HepG2 (cell line): ENCODE data around the gene TMIGD2. TPM values are rescaled to one million over a fixed set of nuclear protein-coding genes. Genes with fewer than 3 reads are reported as not detected.

ENCODE experiments used
- GLI4 ChIP-seq: sonication (generic); formaldehyde crosslinking; IDR thresholded peaks from 2 replicates; pipeline ENCODE4 v1.5.1; 2020; ENCODE audit warnings: missing genetic modification reagents, mild to moderate bottlenecking, moderate library complexity, borderline replicate concordance
- HNRNPUL1 ChIP-seq: fragments of 200-400 bp; formaldehyde crosslinking; IDR thresholded peaks from 2 replicates; pipeline ENCODE4 v1.6.1; 2017; ENCODE audit warnings: low read depth, mild to moderate bottlenecking, low read length, moderate library complexity
- MIER3 ChIP-seq: IDR thresholded peaks from 2 replicates; pipeline ENCODE4 v1.6.1; 2016; ENCODE audit warnings: missing compliant biosample characterization, borderline replicate concordance
- NFIC ChIP-seq: IDR thresholded peaks from 2 replicates; pipeline ENCODE4 v1.6.1; 2012; ENCODE audit warnings: mild to moderate bottlenecking, low read length, inconsistent platforms
- NR2F2 ChIP-seq: IDR thresholded peaks from 2 replicates; pipeline ENCODE4 v1.6.1; 2012; ENCODE audit warnings: low read depth, inconsistent platforms, borderline replicate concordance
- POLR2G ChIP-seq: fragments of 200-400 bp; formaldehyde crosslinking; IDR thresholded peaks from 2 replicates; pipeline ENCODE4 v1.6.1; 2018; ENCODE audit warnings: mild to moderate bottlenecking, low read depth, low read length, moderate library complexity
- RNF2 ChIP-seq: fragments of 450-650 bp; conservative IDR thresholded peaks from 2 replicates; pipeline ENCODE4 v1.6.1; 2016; ENCODE audit warnings: low read depth
- SRF ChIP-seq: IDR thresholded peaks from 2 replicates; pipeline ENCODE4 v1.6.1; 2011; ENCODE audit warnings: mild to moderate bottlenecking, low read depth, low read length, moderate library complexity
- SRSF4 ChIP-seq: fragments of 200-400 bp; formaldehyde crosslinking; IDR thresholded peaks from one replicate; pipeline ENCODE4 v1.6.1; 2018; ENCODE audit warnings: mild to moderate bottlenecking, low read depth, low read length, moderate library complexity; ENCODE audit not compliant: poor library complexity, severe bottlenecking
- SRY ChIP-seq: sonication (generic); formaldehyde crosslinking; IDR thresholded peaks from 2 replicates; pipeline ENCODE4 v1.8.0; 2022; ENCODE audit warnings: mild to moderate bottlenecking, missing genetic modification reagents
- ZBTB42 ChIP-seq: sonication (generic); formaldehyde crosslinking; IDR thresholded peaks from 2 replicates; pipeline ENCODE4 v1.5.0; 2020; ENCODE audit warnings: mild to moderate bottlenecking, missing genetic modification reagents
- ZFP62 ChIP-seq: sonication (generic); formaldehyde crosslinking; IDR thresholded peaks from 2 replicates; pipeline ENCODE4 v1.4.0; 2020; ENCODE audit warnings: missing genetic modification reagents
- ZFY ChIP-seq: sonication (generic); formaldehyde crosslinking; IDR thresholded peaks from 2 replicates; pipeline ENCODE4 v1.4.0; 2020; ENCODE audit warnings: missing genetic modification reagents
- ZNF10 ChIP-seq: sonication (generic); formaldehyde crosslinking; IDR thresholded peaks from 2 replicates; pipeline ENCODE4 v1.4.0; 2020; ENCODE audit warnings: mild to moderate bottlenecking, low read depth, missing genetic modification reagents, borderline replicate concordance
- ZNF20 ChIP-seq: sonication (generic); formaldehyde crosslinking; IDR thresholded peaks from 2 replicates; pipeline ENCODE4 v1.4.0; 2020; ENCODE audit warnings: mild to moderate bottlenecking, moderate library complexity, missing genetic modification reagents
- ZNF567 ChIP-seq: sonication (generic); formaldehyde crosslinking; IDR thresholded peaks from 2 replicates; pipeline ENCODE4 v1.8.1; 2023; ENCODE audit warnings: mild to moderate bottlenecking, missing genetic modification reagents, borderline replicate concordance
- ZNF746 ChIP-seq: sonication (generic); formaldehyde crosslinking; IDR thresholded peaks from 2 replicates; pipeline ENCODE4 v1.8.0; 2022; ENCODE audit warnings: mild to moderate bottlenecking, missing genetic modification reagents
- polyA plus RNA-seq, 8 experiments: library from polyadenylated mRNA; depleted of rRNA in 3 of 8; stranded (reverse) in 7 of 8; unstranded in 1 of 8; fragments of >200 nt; fragmentation: Illumina TruSeq in 4 of 8; extraction: Trizol in 4 of 8; gene quantifications; 2 replicates each; pipeline versions ENCODE4 v1.2.1 to v1.2.3, GENCODE V29; 2011 to 2016; ENCODE audit warnings: low read depth in 4 of 8, missing spikeins in 1 of 8, mixed read lengths in 1 of 8; ENCODE audit not compliant: insufficient read depth in 1 of 8
- total RNA-seq, 5 experiments: library from RNA; depleted of rRNA; stranded (reverse); fragments of >200 nt; fragmentation: Illumina TruSeq; extraction: Trizol; gene quantifications; 2 replicates each; pipeline ENCODE4 v1.2.3, GENCODE V29; 2016; ENCODE audit warnings: low read depth in 1 of 5
- TF ChIP-seq, protein P1 (sequence below): IDR thresholded peaks from 2 replicates; pipeline ENCODE4 v1.4.0; 2020; ENCODE audit warnings: mild to moderate bottlenecking, missing genetic modification reagents
- TF ChIP-seq, protein P2 (sequence below): sonication (generic); formaldehyde crosslinking; IDR thresholded peaks from 2 replicates; pipeline ENCODE4 v1.4.0; 2020; ENCODE audit warnings: missing genetic modification reagents, borderline replicate concordance
- TF ChIP-seq, protein P3 (sequence below): sonication (generic); formaldehyde crosslinking; IDR thresholded peaks from 2 replicates; pipeline ENCODE4 v1.4.0; 2020; ENCODE audit warnings: low read depth, mild to moderate bottlenecking, missing genetic modification reagents

TMIGD2 gene
- total and polyA plus RNA-seq, 2 of the 13 experiments (the other 11 are each of a cell fraction or from before 2014, with no cell fraction given), result 0.11 to 1.0 TPM

DNA sequence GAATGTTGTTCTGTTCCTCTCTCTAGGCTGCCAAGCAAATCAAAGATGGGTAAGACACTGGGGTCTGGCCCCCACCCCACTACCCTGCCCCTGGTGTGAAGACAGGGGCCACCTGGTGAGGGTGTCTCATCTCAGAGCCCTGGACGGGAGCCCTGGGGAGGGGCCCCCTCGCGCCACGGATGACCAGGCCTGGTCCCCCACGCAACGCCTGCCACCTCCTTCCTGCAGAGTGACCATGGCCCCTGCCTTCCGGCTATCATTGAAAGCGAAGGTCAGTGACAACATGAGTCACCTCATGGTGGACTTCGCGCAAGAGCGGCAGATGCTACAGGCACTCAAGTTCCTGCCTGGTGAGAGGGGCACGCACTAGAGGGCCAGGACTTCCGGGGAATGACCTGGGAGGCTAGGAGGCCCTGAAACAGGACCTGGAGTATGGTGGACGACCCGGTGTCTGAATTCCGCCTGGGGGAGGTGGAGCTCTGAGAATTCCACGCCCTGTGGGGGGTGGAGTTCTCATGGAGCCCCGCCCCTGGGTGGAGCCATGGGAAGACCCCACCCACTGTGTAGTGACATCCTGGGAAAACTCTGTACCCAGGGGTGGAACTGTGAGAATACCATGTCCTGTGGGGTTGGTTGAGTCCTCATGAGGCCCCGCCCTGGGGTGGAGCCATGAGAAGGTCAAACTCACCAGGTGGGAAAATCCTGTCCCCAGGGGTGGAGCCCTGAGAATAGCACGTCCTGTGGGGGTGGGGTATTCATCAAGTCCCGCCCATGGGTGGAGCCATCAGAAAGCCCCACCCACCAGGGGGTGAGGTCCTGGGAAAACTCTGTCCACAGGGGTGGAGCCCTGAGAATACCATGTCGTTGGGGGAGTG lies 8.3 kb upstream of the TMIGD2 start (continued):
- TF ChIP-seq, protein P1, sequence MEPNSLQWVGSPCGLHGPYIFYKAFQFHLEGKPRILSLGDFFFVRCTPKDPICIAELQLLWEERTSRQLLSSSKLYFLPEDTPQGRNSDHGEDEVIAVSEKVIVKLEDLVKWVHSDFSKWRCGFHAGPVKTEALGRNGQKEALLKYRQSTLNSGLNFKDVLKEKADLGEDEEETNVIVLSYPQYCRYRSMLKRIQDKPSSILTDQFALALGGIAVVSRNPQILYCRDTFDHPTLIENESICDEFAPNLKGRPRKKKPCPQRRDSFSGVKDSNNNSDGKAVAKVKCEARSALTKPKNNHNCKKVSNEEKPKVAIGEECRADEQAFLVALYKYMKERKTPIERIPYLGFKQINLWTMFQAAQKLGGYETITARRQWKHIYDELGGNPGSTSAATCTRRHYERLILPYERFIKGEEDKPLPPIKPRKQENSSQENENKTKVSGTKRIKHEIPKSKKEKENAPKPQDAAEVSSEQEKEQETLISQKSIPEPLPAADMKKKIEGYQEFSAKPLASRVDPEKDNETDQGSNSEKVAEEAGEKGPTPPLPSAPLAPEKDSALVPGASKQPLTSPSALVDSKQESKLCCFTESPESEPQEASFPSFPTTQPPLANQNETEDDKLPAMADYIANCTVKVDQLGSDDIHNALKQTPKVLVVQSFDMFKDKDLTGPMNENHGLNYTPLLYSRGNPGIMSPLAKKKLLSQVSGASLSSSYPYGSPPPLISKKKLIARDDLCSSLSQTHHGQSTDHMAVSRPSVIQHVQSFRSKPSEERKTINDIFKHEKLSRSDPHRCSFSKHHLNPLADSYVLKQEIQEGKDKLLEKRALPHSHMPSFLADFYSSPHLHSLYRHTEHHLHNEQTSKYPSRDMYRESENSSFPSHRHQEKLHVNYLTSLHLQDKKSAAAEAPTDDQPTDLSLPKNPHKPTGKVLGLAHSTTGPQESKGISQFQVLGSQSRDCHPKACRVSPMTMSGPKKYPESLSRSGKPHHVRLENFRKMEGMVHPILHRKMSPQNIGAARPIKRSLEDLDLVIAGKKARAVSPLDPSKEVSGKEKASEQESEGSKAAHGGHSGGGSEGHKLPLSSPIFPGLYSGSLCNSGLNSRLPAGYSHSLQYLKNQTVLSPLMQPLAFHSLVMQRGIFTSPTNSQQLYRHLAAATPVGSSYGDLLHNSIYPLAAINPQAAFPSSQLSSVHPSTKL, result peak; percentile 85
- peak; percentile 77; the same call in 1 of the 2 replicates for TF ChIP-seq ZNF746
- no peak for TF ChIP-seq ZFP62 (CRISPR knock-in tag)
- TF ChIP-seq MIER3 (CRISPR knock-in tag), result peak; percentile 91
- peak; percentile 79 for TF ChIP-seq POLR2G
- TF ChIP-seq, protein P2, sequence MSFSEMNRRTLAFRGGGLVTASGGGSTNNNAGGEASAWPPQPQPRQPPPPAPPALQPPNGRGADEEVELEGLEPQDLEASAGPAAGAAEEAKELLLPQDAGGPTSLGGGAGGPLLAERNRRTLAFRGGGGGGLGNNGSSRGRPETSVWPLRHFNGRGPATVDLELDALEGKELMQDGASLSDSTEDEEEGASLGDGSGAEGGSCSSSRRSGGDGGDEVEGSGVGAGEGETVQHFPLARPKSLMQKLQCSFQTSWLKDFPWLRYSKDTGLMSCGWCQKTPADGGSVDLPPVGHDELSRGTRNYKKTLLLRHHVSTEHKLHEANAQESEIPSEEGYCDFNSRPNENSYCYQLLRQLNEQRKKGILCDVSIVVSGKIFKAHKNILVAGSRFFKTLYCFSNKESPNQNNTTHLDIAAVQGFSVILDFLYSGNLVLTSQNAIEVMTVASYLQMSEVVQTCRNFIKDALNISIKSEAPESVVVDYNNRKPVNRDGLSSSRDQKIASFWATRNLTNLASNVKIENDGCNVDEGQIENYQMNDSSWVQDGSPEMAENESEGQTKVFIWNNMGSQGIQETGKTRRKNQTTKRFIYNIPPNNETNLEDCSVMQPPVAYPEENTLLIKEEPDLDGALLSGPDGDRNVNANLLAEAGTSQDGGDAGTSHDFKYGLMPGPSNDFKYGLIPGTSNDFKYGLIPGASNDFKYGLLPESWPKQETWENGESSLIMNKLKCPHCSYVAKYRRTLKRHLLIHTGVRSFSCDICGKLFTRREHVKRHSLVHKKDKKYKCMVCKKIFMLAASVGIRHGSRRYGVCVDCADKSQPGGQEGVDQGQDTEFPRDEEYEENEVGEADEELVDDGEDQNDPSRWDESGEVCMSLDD (CRISPR knock-in tag), result peak; percentile 32; the same call in 1 of the 2 replicates
- TF ChIP-seq NFIC, result peak; percentile 21; the same call in 1 of the 2 replicates
- no peak for TF ChIP-seq SRSF4
- TF ChIP-seq GLI4 (CRISPR knock-in tag), result 0 out of 2 replicates have a peak, but pooled peaks have one; percentile 78
- no peak for TF ChIP-seq ZNF567 (CRISPR knock-in tag)
- no peak for TF ChIP-seq HNRNPUL1
- no peak for TF ChIP-seq ZNF10 (CRISPR knock-in tag)
- TF ChIP-seq ZNF20 (CRISPR knock-in tag), result no peak
- TF ChIP-seq, protein P3, sequence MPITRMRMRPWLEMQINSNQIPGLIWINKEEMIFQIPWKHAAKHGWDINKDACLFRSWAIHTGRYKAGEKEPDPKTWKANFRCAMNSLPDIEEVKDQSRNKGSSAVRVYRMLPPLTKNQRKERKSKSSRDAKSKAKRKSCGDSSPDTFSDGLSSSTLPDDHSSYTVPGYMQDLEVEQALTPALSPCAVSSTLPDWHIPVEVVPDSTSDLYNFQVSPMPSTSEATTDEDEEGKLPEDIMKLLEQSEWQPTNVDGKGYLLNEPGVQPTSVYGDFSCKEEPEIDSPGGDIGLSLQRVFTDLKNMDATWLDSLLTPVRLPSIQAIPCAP (CRISPR knock-in tag), result no peak
- peak; percentile 88; the same call in 1 of the 2 replicates for TF ChIP-seq RNF2
- peak; percentile 60; the same call in 1 of the 2 replicates for TF ChIP-seq SRY
- 0 out of 2 replicates have a peak, but pooled peaks have one; percentile 37 for TF ChIP-seq ZBTB42 (CRISPR knock-in tag)
- TF ChIP-seq NR2F2, result peak; percentile 46; the same call in 1 of the 2 replicates
- peak; percentile 84 for TF ChIP-seq ZFY (CRISPR knock-in tag)
- no peak for TF ChIP-seq SRF
